Measurements from ENCODE around the gene UBE2C. TPM values are rescaled to one million over a fixed set of nuclear protein-coding genes. Genes with fewer than 3 reads are reported as not detected.

The UBE2C gene
- total RNA-seq, 1 experiment from 2014 or later = 268 TPM

GRCh38 chr20:45845452-45845851, 33.0 kb downstream of the UBE2C start:
- Histone ChIP-seq H4K5ac (ENCODE audit: insufficient read length, low read depth, low read length) (no peak overlapping the region), H3K4ac (ENCODE audit: low read depth, low read length) (no peak overlapping the region), H3K27me3 (ENCODE audit: insufficient read depth, low read length) (no peaks in the 10 kb centered on the region), H3K23me2 (ENCODE audit: insufficient read length, low read depth, low read length, poor library complexity, severe bottlenecking) (peaks cover 3% of the 10 kb centered on the region), H3K27ac (ENCODE audit: insufficient read length, low read depth, low read length) (no peak overlapping the region), H3K4me1 (ENCODE audit: insufficient read depth, low read length) (no peaks in the 10 kb centered on the region), H2BK12ac (ENCODE audit: insufficient read length, low read depth, low read length) (no peak overlapping the region), H2BK5ac (ENCODE audit: insufficient read length, low read length) (no peak overlapping the region), H3K79me1 (ENCODE audit: insufficient read depth, low read depth, low read length, poor library complexity, severe bottlenecking) (no peaks in the 10 kb centered on the region), H3T11ph (ENCODE audit: low read length) (no peak overlapping the region), H3K23ac (ENCODE audit: insufficient read length, low read depth, low read length) (no peak overlapping the region), H4K8ac (replicated peaks; ENCODE audit: insufficient read length, low read depth, low read length) (no peak overlapping the region), H3K14ac (ENCODE audit: insufficient read depth, low read length) (no peak overlapping the region), H3K18ac (ENCODE audit: insufficient read length, low read depth, low read length) (no peak overlapping the region), H2BK20ac (ENCODE audit: low read depth, low read length, poor library complexity, severe bottlenecking) (no peak overlapping the region), H2AFZ (ENCODE audit: low read length) (no peak overlapping the region), H2BK120ac (ENCODE audit: low read depth, low read length, poor library complexity, severe bottlenecking) (no peak overlapping the region), H3K4me2 (ENCODE audit: insufficient read depth, insufficient read length, low read length) (no peak overlapping the region), H3K9me3 (ENCODE audit: control insufficient read depth, low read depth, low read length) (no peaks in the 10 kb centered on the region), H3K56ac (ENCODE audit: insufficient read length, low read depth, low read length) (no peak overlapping the region), H3K79me2 (ENCODE audit: insufficient read depth, low read length) (no peaks in the 10 kb centered on the region), H2AK5ac (ENCODE audit: insufficient read length, low read length) (no peak overlapping the region), H2BK15ac (ENCODE audit: low read depth, low read length) (no peak overlapping the region), H4K20me1 (ENCODE audit: control insufficient read depth, insufficient read depth, insufficient read length) (no peaks in the 10 kb centered on the region), H4K91ac (ENCODE audit: insufficient read length, low read depth, low read length) (no peak overlapping the region), H3K9ac (ENCODE audit: extremely low read depth, insufficient read length, low read length) (no peak overlapping the region)
- Mint-ChIP-seq H3K36me3 (ENCODE audit: insufficient read depth in 1 of 3, low read depth in 3 of 3) (peaks cover 7 to 59% (median 45%) of the 10 kb centered on the region in 3 experiments), H3K9me3 (no peaks in the 10 kb centered on the region), H3K27me3 (ENCODE audit: low read depth) (no peaks in the 10 kb centered on the region), H3K4me1 (no peaks in the 10 kb centered on the region), H3K4me3 (no peak overlapping the region), H3K27ac (no peak overlapping the region)
- DNase-seq = no peak
- TF ChIP-seq CTCF (conservative IDR thresholded peaks at IDR 0.05) = no peak
